ENCODE data around the gene DNAJB6.

- TF ChIP-seq EZH2 (IDR thresholded peaks at IDR 0.05; ENCODE audit: insufficient read depth, poor library complexity, severe bottlenecking) (no peak), EZH2phosphoT487 (IDR thresholded peaks at IDR 0.05; ENCODE audit: insufficient read depth, low read depth) (no peak)
These were observed 92.9 kb downstream of the DNAJB6 start for GRCh38 chr7:157429680-157430224.
